HepG2 (cell line): ENCODE results near the gene CMPK1. TPM values are rescaled to one million over a fixed set of nuclear protein-coding genes. Genes with fewer than 3 reads are reported as not detected.

ENCODE experiments used
- AGO1 ChIP-seq: fragments of 200-400 bp; formaldehyde crosslinking; IDR thresholded peaks from 2 replicates; pipeline ENCODE4 v1.6.1; 2017; ENCODE audit warnings: mild to moderate bottlenecking, low read depth, low read length, moderate library complexity; ENCODE audit not compliant: poor library complexity, severe bottlenecking
- IRX3 ChIP-seq: sonication (generic); formaldehyde crosslinking; IDR thresholded peaks from 2 replicates; pipeline ENCODE4 v1.8.1; 2023; ENCODE audit warnings: mild to moderate bottlenecking, low read depth, missing genetic modification reagents, borderline replicate concordance
- MAFG ChIP-seq: sonication (generic); formaldehyde crosslinking; IDR thresholded peaks from 2 replicates; pipeline ENCODE4 v1.5.1; 2020; ENCODE audit warnings: mild to moderate bottlenecking, missing genetic modification reagents
- NFE2L1 ChIP-seq: sonication (generic); formaldehyde crosslinking; IDR thresholded peaks from 2 replicates; pipeline ENCODE4 v1.4.0; 2020; ENCODE audit warnings: missing genetic modification reagents, mild to moderate bottlenecking, borderline replicate concordance
- ONECUT2 ChIP-seq: sonication (generic); formaldehyde crosslinking; IDR thresholded peaks from 2 replicates; pipeline ENCODE4 v1.4.0; 2020; ENCODE audit warnings: missing genetic modification reagents
- RORA ChIP-seq: sonication (generic); formaldehyde crosslinking; IDR thresholded peaks from 2 replicates; pipeline ENCODE4 v1.5.0; 2020; ENCODE audit warnings: mild to moderate bottlenecking, missing genetic modification reagents, moderate library complexity
- ZBTB42 ChIP-seq: sonication (generic); formaldehyde crosslinking; IDR thresholded peaks from 2 replicates; pipeline ENCODE4 v1.5.0; 2020; ENCODE audit warnings: mild to moderate bottlenecking, missing genetic modification reagents
- ZFX ChIP-seq: sonication (generic); formaldehyde crosslinking; IDR thresholded peaks from 2 replicates; pipeline ENCODE4 v1.4.0; 2020; ENCODE audit warnings: mild to moderate bottlenecking, low read depth, missing genetic modification reagents, moderate library complexity
- ZNF292 ChIP-seq: sonication (generic); formaldehyde crosslinking; IDR thresholded peaks from 2 replicates; pipeline ENCODE4 v1.8.1; 2022; ENCODE audit warnings: mild to moderate bottlenecking, low read depth, missing genetic modification reagents, borderline replicate concordance
- ZNF577 ChIP-seq: sonication (generic); formaldehyde crosslinking; IDR thresholded peaks from 2 replicates; pipeline ENCODE4 v1.4.0; 2020; ENCODE audit warnings: mild to moderate bottlenecking, low read depth, missing genetic modification reagents, borderline replicate concordance
- ZNF644 ChIP-seq: IDR thresholded peaks from 2 replicates; pipeline ENCODE4 v1.6.1; 2016; ENCODE audit warnings: low read depth
- ZNF737 ChIP-seq: sonication (generic); formaldehyde crosslinking; IDR thresholded peaks from 2 replicates; pipeline ENCODE4 v1.5.0; 2020; ENCODE audit warnings: missing genetic modification reagents, mild to moderate bottlenecking, borderline replicate concordance
- polyA plus RNA-seq, 8 experiments: library from polyadenylated mRNA; depleted of rRNA in 3 of 8; stranded (reverse) in 7 of 8; unstranded in 1 of 8; fragments of >200 nt; fragmentation: Illumina TruSeq in 4 of 8; extraction: Trizol in 4 of 8; gene quantifications; 2 replicates each; pipeline versions ENCODE4 v1.2.1 to v1.2.3, GENCODE V29; 2011 to 2016; ENCODE audit warnings: low read depth in 4 of 8, missing spikeins in 1 of 8, mixed read lengths in 1 of 8; ENCODE audit not compliant: insufficient read depth in 1 of 8
- total RNA-seq, 5 experiments: library from RNA; depleted of rRNA; stranded (reverse); fragments of >200 nt; fragmentation: Illumina TruSeq; extraction: Trizol; gene quantifications; 2 replicates each; pipeline ENCODE4 v1.2.3, GENCODE V29; 2016; ENCODE audit warnings: low read depth in 1 of 5
- TF ChIP-seq, protein P1 (sequence below): sonication (generic); formaldehyde crosslinking; IDR thresholded peaks from 2 replicates; pipeline ENCODE4 v1.9.0; 2021; ENCODE audit warnings: mild to moderate bottlenecking, missing genetic modification reagents
- TF ChIP-seq, protein P2 (sequence below): sonication (generic); formaldehyde crosslinking; IDR thresholded peaks from 2 replicates; pipeline ENCODE4 v1.9.0; 2021; ENCODE audit warnings: missing genetic modification reagents, borderline replicate concordance
- TF ChIP-seq, protein P3 (sequence below): sonication (generic); formaldehyde crosslinking; IDR thresholded peaks from 2 replicates; pipeline ENCODE4 v1.5.0; 2020; ENCODE audit warnings: missing genetic modification reagents
- TF ChIP-seq, protein P4 (sequence below): sonication (generic); formaldehyde crosslinking; IDR thresholded peaks from 2 replicates; pipeline ENCODE4 v1.5.0; 2020; ENCODE audit warnings: missing genetic modification reagents

CMPK1 gene
- total and polyA plus RNA-seq, 2 of the 13 experiments (the other 11 are each of a cell fraction or from before 2014, with no cell fraction given) = 38.3 to 92.0 TPM

DNA sequence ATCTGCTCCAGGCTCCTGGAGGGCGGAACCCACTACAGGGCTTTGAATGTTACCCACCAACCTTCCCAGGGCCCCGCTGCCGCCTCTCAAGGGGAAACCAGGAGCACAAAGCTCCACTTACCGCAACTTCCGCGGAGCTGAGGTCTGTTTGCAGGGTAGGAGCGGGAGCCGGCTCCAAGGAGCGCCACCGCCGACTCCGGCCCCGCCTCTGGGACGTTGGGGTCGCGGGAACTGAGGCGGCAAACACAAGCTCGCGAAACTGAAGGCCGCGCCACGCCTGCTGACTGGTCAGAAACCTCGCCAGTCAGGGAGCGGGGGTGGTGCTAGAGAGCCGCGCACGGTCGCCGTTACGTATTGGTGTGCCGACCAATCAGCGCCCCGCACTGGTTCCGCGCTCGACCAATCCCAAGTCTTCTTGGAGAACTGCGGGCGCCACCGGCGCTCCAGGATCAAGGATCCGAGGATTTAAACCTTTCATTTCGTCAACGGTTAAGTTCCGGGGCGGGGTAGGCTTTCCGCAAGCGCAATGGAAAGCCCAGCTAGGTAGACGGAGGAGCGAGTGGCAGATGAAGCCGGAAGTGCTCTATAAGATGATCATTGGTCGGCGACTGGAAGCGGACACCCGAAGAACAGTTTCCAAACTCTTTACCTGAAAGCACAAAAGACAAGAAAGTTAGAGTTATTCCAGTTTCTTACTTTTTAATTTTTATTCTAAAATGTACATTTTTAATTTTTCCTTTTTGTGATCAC, 19.5 kb upstream of the CMPK1 start, which contains the start of gene STIL (continued):
- TF ChIP-seq, protein P1, sequence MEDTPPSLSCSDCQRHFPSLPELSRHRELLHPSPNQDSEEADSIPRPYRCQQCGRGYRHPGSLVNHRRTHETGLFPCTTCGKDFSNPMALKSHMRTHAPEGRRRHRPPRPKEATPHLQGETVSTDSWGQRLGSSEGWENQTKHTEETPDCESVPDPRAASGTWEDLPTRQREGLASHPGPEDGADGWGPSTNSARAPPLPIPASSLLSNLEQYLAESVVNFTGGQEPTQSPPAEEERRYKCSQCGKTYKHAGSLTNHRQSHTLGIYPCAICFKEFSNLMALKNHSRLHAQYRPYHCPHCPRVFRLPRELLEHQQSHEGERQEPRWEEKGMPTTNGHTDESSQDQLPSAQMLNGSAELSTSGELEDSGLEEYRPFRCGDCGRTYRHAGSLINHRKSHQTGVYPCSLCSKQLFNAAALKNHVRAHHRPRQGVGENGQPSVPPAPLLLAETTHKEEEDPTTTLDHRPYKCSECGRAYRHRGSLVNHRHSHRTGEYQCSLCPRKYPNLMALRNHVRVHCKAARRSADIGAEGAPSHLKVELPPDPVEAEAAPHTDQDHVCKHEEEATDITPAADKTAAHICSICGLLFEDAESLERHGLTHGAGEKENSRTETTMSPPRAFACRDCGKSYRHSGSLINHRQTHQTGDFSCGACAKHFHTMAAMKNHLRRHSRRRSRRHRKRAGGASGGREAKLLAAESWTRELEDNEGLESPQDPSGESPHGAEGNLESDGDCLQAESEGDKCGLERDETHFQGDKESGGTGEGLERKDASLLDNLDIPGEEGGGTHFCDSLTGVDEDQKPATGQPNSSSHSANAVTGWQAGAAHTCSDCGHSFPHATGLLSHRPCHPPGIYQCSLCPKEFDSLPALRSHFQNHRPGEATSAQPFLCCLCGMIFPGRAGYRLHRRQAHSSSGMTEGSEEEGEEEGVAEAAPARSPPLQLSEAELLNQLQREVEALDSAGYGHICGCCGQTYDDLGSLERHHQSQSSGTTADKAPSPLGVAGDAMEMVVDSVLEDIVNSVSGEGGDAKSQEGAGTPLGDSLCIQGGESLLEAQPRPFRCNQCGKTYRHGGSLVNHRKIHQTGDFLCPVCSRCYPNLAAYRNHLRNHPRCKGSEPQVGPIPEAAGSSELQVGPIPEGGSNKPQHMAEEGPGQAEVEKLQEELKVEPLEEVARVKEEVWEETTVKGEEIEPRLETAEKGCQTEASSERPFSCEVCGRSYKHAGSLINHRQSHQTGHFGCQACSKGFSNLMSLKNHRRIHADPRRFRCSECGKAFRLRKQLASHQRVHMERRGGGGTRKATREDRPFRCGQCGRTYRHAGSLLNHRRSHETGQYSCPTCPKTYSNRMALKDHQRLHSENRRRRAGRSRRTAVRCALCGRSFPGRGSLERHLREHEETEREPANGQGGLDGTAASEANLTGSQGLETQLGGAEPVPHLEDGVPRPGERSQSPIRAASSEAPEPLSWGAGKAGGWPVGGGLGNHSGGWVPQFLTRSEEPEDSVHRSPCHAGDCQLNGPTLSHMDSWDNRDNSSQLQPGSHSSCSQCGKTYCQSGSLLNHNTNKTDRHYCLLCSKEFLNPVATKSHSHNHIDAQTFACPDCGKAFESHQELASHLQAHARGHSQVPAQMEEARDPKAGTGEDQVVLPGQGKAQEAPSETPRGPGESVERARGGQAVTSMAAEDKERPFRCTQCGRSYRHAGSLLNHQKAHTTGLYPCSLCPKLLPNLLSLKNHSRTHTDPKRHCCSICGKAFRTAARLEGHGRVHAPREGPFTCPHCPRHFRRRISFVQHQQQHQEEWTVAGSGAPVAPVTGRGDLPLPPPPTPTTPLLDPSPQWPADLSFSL = no peak
- TF ChIP-seq ZNF737 (no peak), NFE2L1 (CRISPR knock-in tag) (no peak), ZNF292 (CRISPR knock-in tag) (no peak), AGO1 (no peak), ZNF577 (CRISPR knock-in tag) (no peak), RORA (CRISPR knock-in tag) (no peak), IRX3 (CRISPR knock-in tag) (0 out of 2 replicates have a peak, but pooled peaks have one; percentile 70), MAFG (no peak), ZFX (CRISPR knock-in tag) (no peak), ZBTB42 (CRISPR knock-in tag) (no peak), ZNF644 (CRISPR knock-in tag) (no peak), ONECUT2 (CRISPR knock-in tag) (no peak)
- TF ChIP-seq, protein P2, sequence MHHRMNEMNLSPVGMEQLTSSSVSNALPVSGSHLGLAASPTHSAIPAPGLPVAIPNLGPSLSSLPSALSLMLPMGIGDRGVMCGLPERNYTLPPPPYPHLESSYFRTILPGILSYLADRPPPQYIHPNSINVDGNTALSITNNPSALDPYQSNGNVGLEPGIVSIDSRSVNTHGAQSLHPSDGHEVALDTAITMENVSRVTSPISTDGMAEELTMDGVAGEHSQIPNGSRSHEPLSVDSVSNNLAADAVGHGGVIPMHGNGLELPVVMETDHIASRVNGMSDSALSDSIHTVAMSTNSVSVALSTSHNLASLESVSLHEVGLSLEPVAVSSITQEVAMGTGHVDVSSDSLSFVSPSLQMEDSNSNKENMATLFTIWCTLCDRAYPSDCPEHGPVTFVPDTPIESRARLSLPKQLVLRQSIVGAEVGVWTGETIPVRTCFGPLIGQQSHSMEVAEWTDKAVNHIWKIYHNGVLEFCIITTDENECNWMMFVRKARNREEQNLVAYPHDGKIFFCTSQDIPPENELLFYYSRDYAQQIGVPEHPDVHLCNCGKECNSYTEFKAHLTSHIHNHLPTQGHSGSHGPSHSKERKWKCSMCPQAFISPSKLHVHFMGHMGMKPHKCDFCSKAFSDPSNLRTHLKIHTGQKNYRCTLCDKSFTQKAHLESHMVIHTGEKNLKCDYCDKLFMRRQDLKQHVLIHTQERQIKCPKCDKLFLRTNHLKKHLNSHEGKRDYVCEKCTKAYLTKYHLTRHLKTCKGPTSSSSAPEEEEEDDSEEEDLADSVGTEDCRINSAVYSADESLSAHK (CRISPR knock-in tag) = no peak
- TF ChIP-seq, protein P3, sequence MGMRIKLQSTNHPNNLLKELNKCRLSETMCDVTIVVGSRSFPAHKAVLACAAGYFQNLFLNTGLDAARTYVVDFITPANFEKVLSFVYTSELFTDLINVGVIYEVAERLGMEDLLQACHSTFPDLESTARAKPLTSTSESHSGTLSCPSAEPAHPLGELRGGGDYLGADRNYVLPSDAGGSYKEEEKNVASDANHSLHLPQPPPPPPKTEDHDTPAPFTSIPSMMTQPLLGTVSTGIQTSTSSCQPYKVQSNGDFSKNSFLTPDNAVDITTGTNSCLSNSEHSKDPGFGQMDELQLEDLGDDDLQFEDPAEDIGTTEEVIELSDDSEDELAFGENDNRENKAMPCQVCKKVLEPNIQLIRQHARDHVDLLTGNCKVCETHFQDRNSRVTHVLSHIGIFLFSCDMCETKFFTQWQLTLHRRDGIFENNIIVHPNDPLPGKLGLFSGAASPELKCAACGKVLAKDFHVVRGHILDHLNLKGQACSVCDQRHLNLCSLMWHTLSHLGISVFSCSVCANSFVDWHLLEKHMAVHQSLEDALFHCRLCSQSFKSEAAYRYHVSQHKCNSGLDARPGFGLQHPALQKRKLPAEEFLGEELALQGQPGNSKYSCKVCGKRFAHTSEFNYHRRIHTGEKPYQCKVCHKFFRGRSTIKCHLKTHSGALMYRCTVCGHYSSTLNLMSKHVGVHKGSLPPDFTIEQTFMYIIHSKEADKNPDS (CRISPR knock-in tag) = no peak
- TF ChIP-seq, protein P4, sequence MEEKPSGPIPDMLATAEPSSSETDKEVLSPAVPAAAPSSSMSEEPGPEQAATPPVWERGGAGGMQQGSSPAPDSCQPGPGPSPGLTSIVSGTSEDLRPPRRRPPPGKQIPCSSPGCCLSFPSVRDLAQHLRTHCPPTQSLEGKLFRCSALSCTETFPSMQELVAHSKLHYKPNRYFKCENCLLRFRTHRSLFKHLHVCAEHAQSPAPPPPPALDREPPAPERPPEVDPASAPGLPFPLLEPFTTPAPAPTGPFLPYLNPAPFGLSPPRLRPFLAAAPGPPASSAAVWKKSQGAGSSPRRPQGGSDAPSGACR (CRISPR knock-in tag) = peak; percentile 50; the same call in 1 of the 2 replicates
